HG03064 (cell line): ENCODE results near the gene CPLX3.

ENCODE experiments used
- ATAC-seq: cut with Tn5 transposase; IDR thresholded peaks from one replicate; pipeline ENCODE4 v1.9.1; 2021; ENCODE audit warnings: low read depth; ENCODE audit not compliant: unreplicated experiment

CPLX3 gene

DNA sequence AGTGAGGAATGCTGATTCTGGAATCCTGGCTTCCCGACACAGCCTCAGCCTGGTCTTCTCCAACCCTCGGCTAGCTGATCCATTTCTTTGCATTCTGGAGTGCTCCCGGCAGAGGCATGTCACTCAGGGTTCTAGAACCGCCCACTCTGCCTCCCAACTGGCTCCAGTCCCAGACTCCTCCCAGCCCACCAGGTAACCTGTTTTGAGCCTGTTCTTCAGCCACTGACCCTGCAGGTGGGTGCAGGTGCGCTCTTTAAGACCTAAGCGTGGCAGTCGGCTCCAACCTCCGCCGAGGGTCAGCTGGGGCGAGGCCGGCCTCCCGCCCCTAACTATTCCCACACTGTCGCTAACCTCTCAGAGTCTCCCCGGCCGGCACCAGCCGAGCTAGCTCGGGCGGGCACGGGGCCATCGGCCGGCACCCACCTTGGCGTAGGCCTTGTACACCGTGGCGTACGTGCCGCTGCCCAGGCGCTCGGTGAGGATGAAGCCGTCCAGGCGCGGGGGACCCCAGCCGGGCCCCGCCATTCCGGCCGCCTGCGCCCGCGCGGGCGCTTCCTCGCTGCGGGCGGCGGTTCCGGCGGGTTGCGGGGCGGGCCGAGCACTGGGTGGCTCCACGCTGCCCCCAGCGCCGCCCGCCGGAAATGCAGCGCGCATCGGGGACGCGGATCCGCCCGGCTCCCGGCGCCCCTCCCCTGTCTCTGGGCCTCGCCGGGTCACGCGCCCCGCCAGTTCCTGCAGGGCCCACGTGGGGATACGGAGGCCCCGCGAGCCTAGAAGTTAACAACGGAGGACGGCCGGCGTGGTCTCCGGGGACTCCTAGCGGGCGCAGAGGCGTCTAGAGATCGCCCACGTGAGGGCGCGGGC, 16.4 kb downstream of the CPLX3 start, which contains the start of gene ULK3:
Gene ULK3 (minus strand): TSS at position 576 of the 864 bp plus-strand sequence. CDS start 51 bp downstream, at position 525.
- ATAC-seq, result peak; percentile 83

GRCh38 chr15:74843445-74843828, 17.0 kb downstream of the CPLX3 start:
- ATAC-seq, result no peak

DNA sequence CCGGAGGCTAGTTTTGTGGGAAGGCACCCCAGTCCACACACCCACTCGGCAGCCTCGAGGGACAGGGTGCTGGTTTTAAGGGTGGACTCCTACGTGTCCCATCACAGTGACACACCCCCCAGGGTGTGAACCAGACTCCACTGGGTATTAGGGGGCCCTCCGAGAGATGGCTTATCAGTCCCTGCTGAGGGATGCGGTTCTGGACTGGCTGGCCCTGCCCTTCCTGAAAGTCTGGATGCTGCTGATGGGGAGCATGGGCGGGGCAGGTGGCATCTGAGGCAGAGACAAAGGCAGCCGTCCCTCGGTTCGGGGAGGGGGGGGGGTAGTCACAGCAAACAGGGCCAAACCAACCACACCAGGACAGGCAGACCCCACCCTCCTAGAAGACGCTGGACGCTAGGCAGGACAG, 17.5 kb downstream of the CPLX3 start:
- ATAC-seq, result no peak

DNA sequence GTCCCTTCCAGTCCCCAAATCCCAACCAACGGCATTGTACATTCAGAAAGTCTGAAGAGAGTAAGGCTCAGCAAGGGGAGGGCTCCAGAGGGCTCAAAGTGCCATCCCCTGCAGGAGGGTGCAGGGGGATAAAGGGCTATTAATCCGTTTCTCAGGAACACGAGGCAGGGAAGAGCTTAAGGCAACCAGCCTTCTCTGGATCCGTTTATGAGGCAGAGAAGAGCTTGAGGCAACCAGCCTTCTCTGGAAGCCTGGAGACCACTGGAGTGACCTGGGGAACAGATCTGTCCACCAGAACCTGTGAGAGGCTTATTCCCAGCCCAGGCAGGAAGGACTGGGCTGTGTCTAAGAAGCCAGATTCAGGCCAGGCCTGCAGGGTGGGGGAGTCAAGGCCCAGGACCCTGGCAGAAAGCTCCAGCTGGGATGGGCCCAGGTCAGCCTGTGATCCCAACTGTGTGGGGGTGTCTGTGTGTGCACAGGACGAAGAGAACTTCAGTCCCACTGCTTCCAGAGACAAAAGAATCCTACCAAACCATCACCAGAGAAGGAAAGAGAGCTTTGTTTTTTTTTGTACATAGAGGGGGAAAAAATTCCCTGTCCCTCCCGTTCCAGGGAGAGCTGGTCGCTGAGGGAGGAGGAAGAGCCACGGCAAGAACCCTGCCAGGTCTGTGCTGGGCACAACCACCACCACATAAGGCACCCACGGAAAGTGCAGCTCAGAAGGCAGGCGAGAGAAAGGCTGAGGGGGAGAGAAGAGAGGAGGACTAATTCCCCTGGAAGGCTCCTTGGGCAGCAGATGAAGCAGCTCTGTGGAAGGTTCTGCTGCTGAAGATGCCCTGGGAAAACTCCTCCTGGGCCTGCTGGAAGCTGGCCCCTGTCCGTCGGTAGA, 18.1 kb downstream of the CPLX3 start:
- no peak for ATAC-seq

GRCh38 chr15:74845208-74845568, 18.8 kb downstream of the CPLX3 start:
- ATAC-seq, result no peak

DNA sequence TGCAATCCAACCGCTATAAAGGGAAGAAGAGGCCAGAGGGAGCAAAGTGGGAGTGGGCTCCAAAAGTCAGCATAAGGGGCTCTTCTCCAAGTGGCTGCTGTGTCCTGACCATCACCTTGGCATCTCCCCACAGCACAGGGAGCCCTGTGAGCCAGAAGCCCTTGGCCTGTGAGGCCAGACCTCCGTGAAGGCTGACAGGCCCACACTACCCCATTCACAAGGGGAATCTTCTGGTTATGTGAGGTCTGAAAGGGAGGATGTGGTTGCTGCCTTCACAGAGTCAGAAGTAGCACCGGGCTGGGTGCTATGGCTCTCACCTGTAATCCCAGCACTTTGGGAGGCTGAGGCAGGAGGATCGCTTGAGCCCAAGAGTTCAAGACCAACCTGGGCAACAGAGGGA, 19.2 kb downstream of the CPLX3 start:
- ATAC-seq, result no peak

DNA sequence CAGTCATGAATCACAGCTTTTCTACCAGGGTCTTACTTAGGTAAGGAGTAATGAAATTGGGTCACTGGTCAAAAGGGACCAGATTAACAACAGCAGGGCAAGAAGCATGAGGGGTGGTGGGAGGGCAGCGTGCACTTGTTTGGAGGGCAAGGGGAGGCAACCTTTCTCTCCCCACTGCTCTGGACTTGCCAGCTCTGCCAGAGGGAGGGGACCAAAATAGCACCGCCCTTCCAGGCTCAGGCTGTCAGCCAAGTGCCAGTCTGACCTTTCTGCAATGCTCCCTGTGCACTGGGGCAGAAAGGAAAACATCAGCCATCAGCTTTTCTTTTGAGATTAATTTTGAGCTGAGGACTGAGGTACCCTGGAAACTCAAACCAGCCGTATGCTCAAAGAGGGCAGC, 21.0 kb downstream of the CPLX3 start:
- ATAC-seq, result no peak

GRCh38 chr15:74850393-74850792, 24.0 kb downstream of the CPLX3 start:
- ATAC-seq, result no peak

GRCh38 chr15:74851960-74852359, 25.5 kb downstream of the CPLX3 start:
- ATAC-seq, result no peak

DNA sequence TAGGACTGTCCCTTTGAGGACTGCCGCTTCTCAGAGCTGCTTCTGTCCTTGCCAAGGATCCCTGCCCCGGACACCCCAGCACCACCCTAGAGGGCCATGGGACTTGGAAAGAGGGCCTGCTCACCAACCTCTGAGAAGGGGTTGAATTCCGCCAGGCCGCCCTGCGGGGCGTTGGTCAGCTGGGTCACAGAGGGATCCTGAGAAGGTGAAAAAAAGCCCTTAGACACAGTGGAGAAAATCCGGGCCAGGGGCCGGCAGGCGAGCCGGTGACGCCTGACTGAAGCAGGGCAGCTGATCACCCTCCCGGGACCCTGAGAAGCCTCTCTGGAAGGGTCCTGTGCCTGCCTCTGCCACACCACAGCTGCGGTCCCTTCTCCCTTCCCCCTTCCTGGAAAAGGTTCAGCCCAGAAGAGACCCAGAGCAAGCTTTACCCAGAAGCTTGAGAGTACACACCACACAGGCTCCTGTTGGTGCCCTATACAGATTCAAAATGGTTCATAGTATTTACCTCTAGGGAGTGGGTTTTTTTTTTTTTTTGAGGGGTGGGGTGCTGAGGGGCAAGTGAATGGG, 28.1 kb downstream of the CPLX3 start:
- no peak for ATAC-seq

DNA sequence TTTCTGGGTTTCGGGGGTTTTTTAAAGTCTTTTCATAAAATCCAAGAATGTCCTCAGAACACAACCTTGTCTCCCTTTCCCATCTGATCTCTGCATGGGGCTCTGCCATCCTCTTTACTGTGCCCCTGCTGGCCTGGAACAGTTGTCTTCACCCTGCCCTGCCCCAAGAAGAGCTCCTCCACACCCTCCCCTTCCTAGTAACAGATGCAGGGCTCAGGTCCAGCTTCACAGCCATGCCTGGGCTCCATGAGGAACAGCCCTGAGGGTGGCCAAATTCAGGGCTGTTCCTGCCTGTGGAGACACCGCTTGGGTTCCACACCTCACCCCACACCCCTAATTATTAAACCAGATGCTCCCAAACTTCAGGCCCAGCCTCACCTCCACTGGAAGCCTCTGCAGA, 29.4 kb downstream of the CPLX3 start:
- ATAC-seq, result no peak

GRCh38 chr15:74856537-74856936, 30.1 kb downstream of the CPLX3 start:
- ATAC-seq, result no peak

GRCh38 chr15:74857082-74857655, 30.7 kb downstream of the CPLX3 start:
- ATAC-seq, result peak; percentile 79

DNA sequence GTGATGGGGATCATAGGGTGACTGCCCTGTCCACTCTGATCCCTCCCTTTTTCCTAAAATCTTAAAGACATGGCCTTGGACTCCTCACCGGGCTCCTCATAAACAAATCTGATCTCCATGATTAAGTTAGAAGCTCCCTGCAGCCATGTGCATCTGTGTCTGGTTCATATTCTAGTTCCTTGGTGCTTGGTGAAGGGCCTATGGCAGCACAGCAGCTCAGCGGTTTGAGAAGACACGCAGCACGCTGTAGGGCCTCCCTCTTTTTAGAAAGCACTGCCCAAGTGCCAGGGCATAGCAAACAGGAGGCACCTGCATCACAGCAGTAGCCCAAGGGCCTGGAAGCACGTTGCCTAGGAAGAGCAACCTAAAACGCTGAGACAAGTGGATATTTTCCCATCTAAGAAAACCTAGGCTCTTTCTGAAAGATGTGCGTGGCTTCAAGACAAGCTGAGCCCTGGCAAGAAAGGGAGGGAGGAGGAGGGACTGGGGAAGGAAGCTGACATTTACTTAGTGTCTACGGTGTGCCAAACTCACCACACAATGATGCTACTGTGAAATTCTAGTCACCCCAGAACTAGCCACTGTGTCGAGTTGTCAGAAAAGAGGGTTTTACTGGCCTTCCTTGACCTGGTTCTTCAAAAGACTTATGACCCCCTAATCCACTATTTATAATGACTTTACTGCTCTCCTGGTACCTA, 31.4 kb downstream of the CPLX3 start:
- ATAC-seq, result no peak

DNA sequence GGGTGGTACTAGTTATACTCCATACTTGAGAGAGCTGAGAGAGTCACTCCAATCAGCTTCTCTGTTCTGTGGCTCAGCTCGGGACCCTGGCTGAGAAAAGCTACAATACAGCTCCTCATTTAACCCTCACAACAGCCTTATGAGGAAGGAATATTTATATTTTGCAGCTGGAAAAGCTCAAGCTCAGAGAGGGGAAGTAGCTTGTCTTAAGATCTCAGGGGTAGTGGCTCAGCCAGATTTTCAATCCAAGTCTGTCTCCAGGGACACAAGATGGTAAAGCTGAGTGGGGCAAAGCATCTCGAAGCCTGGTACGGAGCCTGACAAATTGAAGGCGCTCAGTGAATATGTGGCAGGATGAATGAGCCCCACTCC, 31.9 kb downstream of the CPLX3 start:
- no peak for ATAC-seq

- no peak for ATAC-seq
These were observed 37.0 kb downstream of the CPLX3 start for GRCh38 chr15:74863239-74864056.

DNA sequence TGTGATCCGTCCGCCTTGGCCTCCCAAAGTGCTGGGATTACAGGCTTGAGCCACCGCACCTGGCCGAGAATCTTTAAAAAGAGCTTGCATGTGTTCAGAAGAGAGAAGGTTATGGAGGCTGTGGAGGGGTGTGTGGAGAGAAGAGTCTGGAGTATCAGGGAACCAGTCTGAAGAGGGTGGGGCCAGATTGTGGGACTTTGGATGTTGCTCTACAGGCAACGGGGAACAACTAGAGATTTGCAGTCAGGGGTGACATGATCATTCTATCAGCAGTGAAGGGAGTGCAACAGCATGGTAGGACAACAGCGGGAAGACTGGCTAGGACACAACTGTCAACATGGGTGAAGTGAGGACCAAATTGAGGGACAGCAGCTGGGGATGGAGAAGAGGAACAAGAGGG, 37.9 kb downstream of the CPLX3 start:
- no peak for ATAC-seq

GRCh38 chr15:74865316-74865715, 38.9 kb downstream of the CPLX3 start:
- ATAC-seq, result no peak

GRCh38 chr15:74866090-74866489, 39.7 kb downstream of the CPLX3 start:
- no peak for ATAC-seq
